Activated CD4-positive, alpha-beta T cell treated with anti-CD3 and anti-CD28 coated beads, Interleukin-2, amount 10 ng/mL, durations not matched to agents 24 days and 14 days (primary cell): ENCODE results near the gene APOC1. TPM values are rescaled to one million over a fixed set of nuclear protein-coding genes. Genes with fewer than 3 reads are reported as not detected.
"Not testable (repeated sequence)": the region's sequence is repeated elsewhere in the genome, so short reads cannot be mapped to it uniquely, and the experiment has no call there.

ENCODE experiments used
- DNase-seq: peaks from one replicate; pipeline ENCODE4 v3.0.0; 2022
- H3K27ac Mint-ChIP-seq: one replicate; pipeline ENCODE4 v1.8.0; 2022; ENCODE audit warnings: mild to moderate bottlenecking, mixed read lengths
- H3K27me3 Mint-ChIP-seq: one replicate; pipeline ENCODE4 v1.8.0; 2022; ENCODE audit warnings: mixed read lengths
- H3K36me3 Mint-ChIP-seq: one replicate; pipeline ENCODE4 v1.8.0; 2022; ENCODE audit warnings: low read depth, mild to moderate bottlenecking, mixed read lengths
- H3K4me1 Mint-ChIP-seq: one replicate; pipeline ENCODE4 v1.8.0; 2021; ENCODE audit warnings: mixed read lengths
- H3K4me3 Mint-ChIP-seq: one replicate; pipeline ENCODE4 v1.8.0; 2022; ENCODE audit warnings: mild to moderate bottlenecking, moderate library complexity, mixed read lengths
- H3K9me3 Mint-ChIP-seq: one replicate; pipeline ENCODE4 v1.8.0; 2021; ENCODE audit warnings: mixed read lengths
- intact Hi-C: fragments of 100-400 bp; cut with micrococcal nuclease; formaldehyde crosslinking; loops from one replicate; pipeline ENCODE4 v1.15.1; 2023
- total RNA-seq: library from RNA; stranded (reverse); gene quantifications from 2 replicates; pipeline ENCODE4 v1.2.3, GENCODE V29; 2022

APOC1 gene
- total RNA-seq, result 1.8 and 2.1 TPM in 2 replicates

DNA sequence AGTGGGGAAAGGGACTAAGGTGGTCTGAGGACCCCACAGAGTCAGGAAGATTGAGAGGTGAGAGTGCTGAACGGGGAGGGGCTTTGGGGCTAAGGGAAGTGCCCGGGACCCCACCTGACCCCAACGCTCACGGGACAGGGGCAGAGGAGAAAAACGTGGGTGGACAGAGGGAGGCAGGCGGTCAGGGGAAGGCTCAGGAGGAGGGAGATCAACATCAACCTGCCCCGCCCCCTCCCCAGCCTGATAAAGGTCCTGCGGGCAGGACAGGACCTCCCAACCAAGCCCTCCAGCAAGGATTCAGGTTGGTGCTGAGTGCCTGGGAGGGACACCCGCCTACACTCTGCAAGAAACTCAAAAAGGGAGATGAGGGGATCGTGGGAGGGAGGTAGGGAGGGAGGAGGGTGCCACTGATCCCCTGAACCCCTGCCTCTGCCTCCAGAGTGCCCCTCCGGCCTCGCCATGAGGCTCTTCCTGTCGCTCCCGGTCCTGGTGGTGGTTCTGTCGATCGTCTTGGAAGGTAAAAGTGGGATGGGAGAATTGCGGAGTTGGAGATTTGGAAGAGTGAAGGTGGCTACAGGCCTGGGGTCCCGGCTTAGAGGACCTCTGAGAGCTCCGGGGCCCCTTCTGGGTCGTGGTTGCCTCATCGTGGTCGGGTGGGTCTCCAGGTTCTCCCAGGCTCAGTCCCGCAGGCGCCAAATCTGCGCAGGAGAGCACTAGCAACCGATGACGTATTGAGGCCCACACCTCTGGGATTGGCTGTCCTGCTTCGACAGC lies at the start of gene APOC1:
Gene APOC1 (plus strand): TSS at position 176 of the 774 bp plus-strand sequence. CDS start 284 bp downstream, at position 460.
- Mint-ChIP-seq H3K27ac (peak within 1 kb of the TSS; percentile 95), H3K27me3 (peaks cover 18% of the 10 kb centered on the region), H3K4me3 (peak within 1 kb of the TSS; percentile 97), H3K4me1 (peaks cover 15% of the 10 kb centered on the region)
- H3K9me3 Mint-ChIP-seq, intact Hi-C loops, H3K36me3 Mint-ChIP-seq: not testable (repeated sequence)
- DNase-seq, result peak; percentile 94

DNA sequence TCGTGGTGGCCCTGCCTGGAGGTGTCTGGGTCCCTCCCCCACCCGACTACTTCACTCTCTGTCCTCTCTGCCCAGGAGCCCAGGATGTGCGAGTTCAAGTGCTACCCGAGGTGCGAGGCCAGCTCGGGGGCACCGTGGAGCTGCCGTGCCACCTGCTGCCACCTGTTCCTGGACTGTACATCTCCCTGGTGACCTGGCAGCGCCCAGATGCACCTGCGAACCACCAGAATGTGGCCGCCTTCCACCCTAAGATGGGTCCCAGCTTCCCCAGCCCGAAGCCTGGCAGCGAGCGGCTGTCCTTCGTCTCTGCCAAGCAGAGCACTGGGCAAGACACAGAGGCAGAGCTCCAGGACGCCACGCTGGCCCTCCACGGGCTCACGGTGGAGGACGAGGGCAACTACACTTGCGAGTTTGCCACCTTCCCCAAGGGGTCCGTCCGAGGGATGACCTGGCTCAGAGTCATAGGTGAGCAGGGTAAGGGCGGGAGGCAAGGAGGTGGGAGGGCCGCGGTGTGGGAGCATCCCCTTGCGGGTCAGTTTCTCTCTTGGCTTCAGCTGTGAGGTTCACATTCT lies 49.1 kb upstream of the APOC1 start:
- DNase-seq, result no peak
- H3K27me3 Mint-ChIP-seq, result no peaks in the 10 kb centered on the region
- H3K4me3 Mint-ChIP-seq, result no peak overlapping the region
- H3K36me3 Mint-ChIP-seq, result no peaks in the 10 kb centered on the region
- no peak overlapping the region for H3K27ac Mint-ChIP-seq
- H3K4me1 Mint-ChIP-seq, result no peaks in the 10 kb centered on the region
- H3K9me3 Mint-ChIP-seq, result no peaks in the 10 kb centered on the region
- intact Hi-C loops, result no loop called here

DNA sequence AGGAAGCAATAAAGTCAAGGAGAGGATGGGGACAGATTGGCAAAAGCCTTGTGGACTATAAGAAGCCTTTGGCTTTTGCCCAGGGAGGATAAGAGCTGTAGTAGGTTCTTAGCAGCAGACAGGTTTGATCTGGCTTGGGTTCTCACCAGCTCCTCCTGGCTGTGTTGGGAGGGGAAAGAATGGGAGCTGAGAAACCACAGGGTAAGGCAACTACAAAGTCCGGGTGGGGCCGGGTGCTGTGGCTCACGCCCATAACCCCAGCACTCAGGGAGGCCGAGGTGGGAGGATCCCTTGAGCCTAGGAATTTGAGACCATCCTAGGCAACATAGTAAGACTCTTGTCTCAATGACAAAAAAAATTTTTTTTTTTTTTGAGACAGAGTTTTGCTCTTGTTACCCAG lies 47.7 kb upstream of the APOC1 start:
- H3K36me3 Mint-ChIP-seq, result no peaks in the 10 kb centered on the region
- no peak overlapping the region for H3K27ac Mint-ChIP-seq
- no peaks in the 10 kb centered on the region for H3K4me1 Mint-ChIP-seq
- H3K9me3 Mint-ChIP-seq, result no peaks in the 10 kb centered on the region
- intact Hi-C loops, result no loop called here
- H3K27me3 Mint-ChIP-seq, result no peaks in the 10 kb centered on the region
- no peak overlapping the region for H3K4me3 Mint-ChIP-seq
- no peak for DNase-seq

DNA sequence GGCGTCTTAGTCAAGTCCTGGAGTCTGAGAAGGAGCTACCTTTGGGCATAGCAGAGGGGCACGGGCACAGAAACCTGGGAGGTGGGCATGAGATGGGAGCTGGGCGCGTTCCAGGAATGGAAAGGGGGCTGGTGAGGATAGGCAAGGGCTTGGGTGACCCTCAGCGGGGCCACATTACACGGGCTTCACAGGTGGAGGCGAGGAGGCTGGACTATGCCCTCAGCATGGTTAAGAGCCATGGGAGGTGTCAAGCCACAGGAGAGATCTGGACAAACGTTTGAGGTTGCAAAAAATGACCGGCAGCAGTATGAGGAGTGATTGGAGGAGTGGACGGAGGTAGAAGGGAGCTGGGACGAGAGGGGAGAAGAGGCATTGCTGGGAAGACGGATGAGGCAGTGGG lies 46.8 kb upstream of the APOC1 start:
- Mint-ChIP-seq H3K27me3 (no peaks in the 10 kb centered on the region), H3K9me3 (no peaks in the 10 kb centered on the region), H3K4me1 (no peaks in the 10 kb centered on the region), H3K27ac (no peak overlapping the region), H3K36me3 (no peaks in the 10 kb centered on the region), H3K4me3 (no peak overlapping the region)
- no peak for DNase-seq
- intact Hi-C loops, result no loop called here

DNA sequence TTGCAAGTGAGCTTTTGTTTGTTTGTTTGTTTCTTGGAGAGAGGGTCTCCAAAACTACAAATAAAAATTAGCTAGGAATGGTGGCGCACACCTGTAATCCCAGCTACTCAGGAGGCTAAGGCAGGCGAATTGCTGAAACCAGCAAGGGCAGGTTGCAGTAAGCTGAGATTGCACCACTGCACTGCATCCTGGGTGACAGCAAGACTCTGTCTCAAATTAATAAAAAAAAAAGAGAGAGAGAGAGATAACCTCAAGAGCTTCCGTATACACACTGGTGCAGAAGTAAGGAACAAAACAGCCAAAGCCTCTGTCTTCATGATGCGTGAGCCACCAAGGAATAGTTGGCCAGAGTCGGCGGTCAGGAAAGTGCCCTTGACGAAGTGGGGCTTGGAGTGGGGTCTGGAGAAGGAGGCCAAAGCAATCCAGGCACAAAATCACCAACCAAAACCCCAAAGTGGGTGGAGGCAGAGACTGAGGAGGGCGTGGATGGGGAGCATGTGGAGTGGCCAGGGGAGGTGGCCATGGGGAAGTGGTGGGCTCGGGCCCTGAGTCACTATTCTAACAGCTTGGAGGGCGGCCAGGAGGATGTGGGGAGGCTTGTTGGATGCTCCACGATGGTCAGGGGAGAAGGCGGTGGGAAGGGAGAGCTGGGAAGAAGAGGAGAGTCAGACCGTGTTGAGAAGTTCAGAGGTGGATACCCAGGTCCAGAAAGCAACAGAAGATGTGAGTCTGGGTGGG lies 44.5 kb upstream of the APOC1 start:
- DNase-seq, result no peak
- Mint-ChIP-seq H3K27ac (no peak overlapping the region), H3K9me3 (no peaks in the 10 kb centered on the region), H3K36me3 (no peaks in the 10 kb centered on the region), H3K4me1 (no peaks in the 10 kb centered on the region), H3K27me3 (no peaks in the 10 kb centered on the region), H3K4me3 (no peak overlapping the region)
- intact Hi-C loops, result no loop called here

DNA sequence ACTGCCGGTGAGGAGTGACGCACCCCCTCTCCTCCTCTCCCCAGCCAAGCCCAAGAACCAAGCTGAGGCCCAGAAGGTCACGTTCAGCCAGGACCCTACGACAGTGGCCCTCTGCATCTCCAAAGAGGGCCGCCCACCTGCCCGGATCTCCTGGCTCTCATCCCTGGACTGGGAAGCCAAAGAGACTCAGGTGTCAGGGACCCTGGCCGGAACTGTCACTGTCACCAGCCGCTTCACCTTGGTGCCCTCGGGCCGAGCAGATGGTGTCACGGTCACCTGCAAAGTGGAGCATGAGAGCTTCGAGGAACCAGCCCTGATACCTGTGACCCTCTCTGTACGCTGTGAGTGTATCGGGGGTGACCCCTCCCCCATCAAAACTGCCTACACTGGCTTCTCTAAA lies 42.6 kb upstream of the APOC1 start:
- no peak overlapping the region for H3K27ac Mint-ChIP-seq
- H3K27me3 Mint-ChIP-seq, result no peaks in the 10 kb centered on the region
- no peak overlapping the region for H3K4me3 Mint-ChIP-seq
- no peak for DNase-seq
- H3K36me3 Mint-ChIP-seq, result no peaks in the 10 kb centered on the region
- H3K9me3 Mint-ChIP-seq, result no peaks in the 10 kb centered on the region
- H3K4me1 Mint-ChIP-seq, result no peaks in the 10 kb centered on the region
- intact Hi-C loops, result no loop called here

DNA sequence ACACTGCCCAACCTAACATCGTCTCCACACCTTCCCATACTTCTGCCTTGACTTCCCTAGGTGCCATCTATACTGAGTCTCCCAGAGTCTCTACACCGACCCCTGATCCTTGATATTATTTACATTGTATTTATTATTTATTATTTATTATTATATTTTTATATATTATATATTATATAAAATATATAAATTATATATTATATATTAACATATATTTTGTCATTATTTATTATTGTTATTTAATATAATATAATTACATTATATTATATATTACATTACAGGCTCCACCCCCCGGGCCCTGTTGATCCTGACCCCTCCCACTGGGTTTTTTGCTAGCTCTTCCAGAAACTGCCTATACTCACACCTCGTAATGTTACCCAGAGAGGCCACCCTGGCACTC lies 41.7 kb upstream of the APOC1 start:
- H3K36me3 Mint-ChIP-seq, result no peaks in the 10 kb centered on the region
- no peak overlapping the region for H3K4me3 Mint-ChIP-seq
- no peaks in the 10 kb centered on the region for H3K27me3 Mint-ChIP-seq
- H3K4me1 Mint-ChIP-seq, result peaks cover 2% of the 10 kb centered on the region
- H3K27ac Mint-ChIP-seq, result no peak overlapping the region
- DNase-seq, result no peak
- no peaks in the 10 kb centered on the region for H3K9me3 Mint-ChIP-seq
- intact Hi-C loops, result no loop called here

DNA sequence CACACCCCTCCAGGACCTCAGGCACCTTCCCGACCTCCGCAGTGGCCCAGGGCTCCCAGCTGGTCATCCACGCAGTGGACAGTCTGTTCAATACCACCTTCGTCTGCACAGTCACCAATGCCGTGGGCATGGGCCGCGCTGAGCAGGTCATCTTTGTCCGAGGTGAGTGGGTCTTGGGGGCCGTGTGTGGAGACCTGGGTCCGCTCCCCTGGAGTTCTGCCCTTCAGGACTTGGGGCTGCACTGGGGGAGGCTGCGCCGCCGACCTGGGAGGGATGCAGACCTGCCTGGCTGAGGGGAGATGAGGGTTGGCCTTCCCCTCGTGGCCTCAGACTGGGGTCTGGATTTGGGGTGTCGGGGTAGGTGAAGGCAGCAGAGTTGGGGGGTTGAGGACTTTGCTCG lies 40.1 kb upstream of the APOC1 start:
- Mint-ChIP-seq H3K4me3 (no peak overlapping the region), H3K27ac (no peak overlapping the region), H3K9me3 (no peaks in the 10 kb centered on the region), H3K36me3 (no peaks in the 10 kb centered on the region), H3K27me3 (no peaks in the 10 kb centered on the region), H3K4me1 (peaks cover 2% of the 10 kb centered on the region)
- intact Hi-C loops, result no loop called here
- DNase-seq, result no peak

DNA sequence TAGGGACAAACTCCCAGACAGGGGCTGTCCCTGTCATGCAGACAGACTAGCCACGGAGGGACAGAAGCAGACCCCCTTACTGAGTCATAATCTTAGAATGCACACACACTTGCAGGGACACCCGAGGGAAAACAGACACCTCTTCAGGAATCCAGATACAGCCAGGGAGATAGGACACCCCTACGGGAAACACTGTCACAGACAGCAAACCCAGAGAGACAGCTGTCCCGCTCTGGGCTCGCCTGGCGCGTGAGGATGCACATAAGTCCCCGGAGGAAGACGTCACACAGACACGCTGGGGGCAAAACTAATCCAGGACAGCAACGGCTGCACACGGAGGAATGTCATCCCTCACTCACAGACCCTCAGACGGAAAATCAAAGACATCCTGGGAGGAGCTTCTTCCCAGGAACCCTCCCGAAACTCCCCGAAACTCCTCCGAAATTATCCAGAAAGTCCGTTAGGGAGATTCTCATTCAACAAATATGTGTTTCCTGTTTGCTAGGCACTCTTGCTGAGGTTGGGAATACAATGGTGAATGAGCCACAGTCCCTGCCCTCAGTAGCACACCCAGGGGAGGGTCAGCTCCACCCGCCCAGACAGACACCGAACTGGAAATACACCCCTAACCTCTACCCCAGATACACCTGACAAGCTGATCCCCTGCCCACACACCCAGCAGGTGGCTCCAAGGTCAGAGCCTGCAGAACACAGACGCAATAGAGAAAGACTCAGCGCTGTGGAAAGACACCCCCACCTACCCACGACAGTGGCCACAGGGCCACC lies 38.5 kb upstream of the APOC1 start:
- Mint-ChIP-seq H3K27ac (no peak overlapping the region), H3K4me1 (peaks cover 2% of the 10 kb centered on the region), H3K27me3 (no peaks in the 10 kb centered on the region), H3K4me3 (no peak overlapping the region), H3K9me3 (no peaks in the 10 kb centered on the region), H3K36me3 (no peaks in the 10 kb centered on the region)
- intact Hi-C loops, result no loop called here
- no peak for DNase-seq

DNA sequence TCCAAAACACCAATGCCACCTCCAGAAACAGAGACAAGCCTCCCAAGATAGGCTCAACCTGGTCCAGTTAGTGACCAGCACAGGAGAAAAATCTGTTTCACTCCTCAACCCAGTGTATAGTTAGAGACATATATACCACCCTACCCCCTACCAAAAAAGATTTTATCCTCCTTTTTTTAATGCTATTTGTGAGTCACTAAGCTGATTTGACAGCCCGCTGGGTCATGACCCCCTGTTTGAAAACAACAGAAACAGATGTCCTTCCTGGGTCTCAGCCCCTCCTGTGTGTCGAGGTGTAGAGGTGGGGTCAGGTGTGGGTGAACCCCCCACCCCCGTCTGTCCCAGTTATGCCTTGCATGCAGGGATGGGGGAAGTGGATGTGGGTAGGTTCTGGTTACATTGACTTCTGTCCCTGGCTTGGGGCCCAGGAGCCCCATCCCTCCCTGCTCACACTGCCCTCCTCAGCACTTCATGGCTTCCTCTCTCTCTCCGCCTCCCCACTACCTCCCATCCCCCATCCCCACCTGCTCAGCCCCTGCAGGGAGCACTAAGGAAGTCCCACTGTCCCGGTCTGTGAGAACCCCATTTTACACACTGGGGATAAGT lies 37.4 kb upstream of the APOC1 start:
- Mint-ChIP-seq H3K4me3 (no peak overlapping the region), H3K9me3 (no peaks in the 10 kb centered on the region), H3K4me1 (peaks cover 2% of the 10 kb centered on the region), H3K27me3 (no peaks in the 10 kb centered on the region), H3K27ac (no peak overlapping the region), H3K36me3 (no peaks in the 10 kb centered on the region)
- DNase-seq, result no peak
- intact Hi-C loops, result no loop called here

DNA sequence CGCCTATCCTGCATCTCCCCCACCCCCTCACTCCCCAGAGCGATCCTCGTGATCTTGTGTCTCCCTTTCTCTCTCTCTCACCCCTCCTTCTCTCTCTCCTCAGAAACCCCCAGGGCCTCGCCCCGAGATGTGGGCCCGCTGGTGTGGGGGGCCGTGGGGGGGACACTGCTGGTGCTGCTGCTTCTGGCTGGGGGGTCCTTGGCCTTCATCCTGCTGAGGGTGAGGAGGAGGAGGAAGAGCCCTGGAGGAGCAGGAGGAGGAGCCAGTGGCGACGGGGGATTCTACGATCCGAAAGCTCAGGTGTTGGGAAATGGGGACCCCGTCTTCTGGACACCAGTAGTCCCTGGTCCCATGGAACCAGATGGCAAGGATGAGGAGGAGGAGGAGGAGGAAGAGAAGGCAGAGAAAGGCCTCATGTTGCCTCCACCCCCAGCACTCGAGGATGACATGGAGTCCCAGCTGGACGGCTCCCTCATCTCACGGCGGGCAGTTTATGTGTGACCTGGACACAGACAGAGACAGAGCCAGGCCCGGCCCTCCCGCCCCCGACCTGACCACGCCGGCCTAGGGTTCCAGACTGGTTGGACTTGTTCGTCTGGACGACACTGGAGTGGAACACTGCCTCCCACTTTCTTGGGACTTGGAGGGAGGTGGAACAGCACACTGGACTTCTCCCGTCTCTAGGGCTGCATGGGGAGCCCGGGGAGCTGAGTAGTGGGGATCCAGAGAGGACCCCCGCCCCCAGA lies 36.1 kb upstream of the APOC1 start:
- H3K9me3 Mint-ChIP-seq, result no peaks in the 10 kb centered on the region
- no peak overlapping the region for H3K4me3 Mint-ChIP-seq
- H3K27ac Mint-ChIP-seq, result no peak overlapping the region
- no peaks in the 10 kb centered on the region for H3K27me3 Mint-ChIP-seq
- intact Hi-C loops, result no loop called here
- DNase-seq, result no peak
- H3K4me1 Mint-ChIP-seq, result peaks cover 2% of the 10 kb centered on the region
- no peaks in the 10 kb centered on the region for H3K36me3 Mint-ChIP-seq

DNA sequence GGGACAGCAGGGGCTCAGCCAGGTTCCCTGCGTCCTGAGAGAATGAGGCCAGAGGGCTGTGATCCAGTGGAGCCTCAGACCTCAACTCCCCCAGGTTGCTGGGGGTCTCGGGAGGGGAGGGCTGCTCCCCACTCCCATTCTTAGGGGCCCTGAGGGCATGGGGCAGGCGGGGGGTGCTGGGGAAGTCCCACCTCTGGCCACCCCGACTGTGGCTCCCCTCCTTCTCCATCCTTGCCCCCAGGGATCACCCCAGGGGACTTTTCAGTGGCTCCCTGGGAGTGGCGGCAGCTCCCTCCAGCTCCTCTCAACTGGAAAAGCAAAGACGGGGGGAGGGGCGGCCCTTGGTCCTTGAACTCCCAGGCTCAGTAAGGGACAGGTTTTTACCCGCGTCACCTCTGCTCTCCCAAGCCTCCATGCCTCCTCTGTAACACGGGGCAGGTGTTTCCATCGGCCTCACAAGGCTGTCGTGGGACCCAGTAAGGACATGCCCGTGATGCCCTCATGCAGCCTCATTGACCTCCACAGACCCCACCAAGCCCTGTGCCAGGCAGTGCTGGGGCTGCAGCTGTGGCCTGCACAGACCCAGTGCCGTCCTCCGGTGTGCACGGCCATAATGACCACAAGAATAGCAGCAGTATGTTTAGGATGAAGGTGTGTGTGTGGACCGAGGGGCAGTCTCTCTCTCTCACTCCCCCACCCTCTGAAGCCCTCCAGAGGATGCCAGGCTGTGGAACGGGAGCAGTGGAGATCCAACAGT lies 34.9 kb upstream of the APOC1 start:
- Mint-ChIP-seq H3K27me3 (no peaks in the 10 kb centered on the region), H3K4me3 (no peak overlapping the region), H3K27ac (no peak overlapping the region), H3K9me3 (no peaks in the 10 kb centered on the region), H3K36me3 (no peaks in the 10 kb centered on the region), H3K4me1 (peaks cover 2% of the 10 kb centered on the region)
- intact Hi-C loops, result no loop called here
- no peak for DNase-seq
